Activated CD4-positive, alpha-beta T cell treated with anti-CD3 and anti-CD28 coated beads for 48 hours (primary cell): Measurements from ENCODE around the gene RAP1GAP2.
"Not testable (repeated sequence)": the region's sequence is repeated elsewhere in the genome, so short reads cannot be mapped to it uniquely, and the experiment has no call there.

Source experiments
- DNase-seq: peaks from one replicate; pipeline ENCODE4 v3.0.0-alpha.2; 2020

RAP1GAP2 gene

DNA sequence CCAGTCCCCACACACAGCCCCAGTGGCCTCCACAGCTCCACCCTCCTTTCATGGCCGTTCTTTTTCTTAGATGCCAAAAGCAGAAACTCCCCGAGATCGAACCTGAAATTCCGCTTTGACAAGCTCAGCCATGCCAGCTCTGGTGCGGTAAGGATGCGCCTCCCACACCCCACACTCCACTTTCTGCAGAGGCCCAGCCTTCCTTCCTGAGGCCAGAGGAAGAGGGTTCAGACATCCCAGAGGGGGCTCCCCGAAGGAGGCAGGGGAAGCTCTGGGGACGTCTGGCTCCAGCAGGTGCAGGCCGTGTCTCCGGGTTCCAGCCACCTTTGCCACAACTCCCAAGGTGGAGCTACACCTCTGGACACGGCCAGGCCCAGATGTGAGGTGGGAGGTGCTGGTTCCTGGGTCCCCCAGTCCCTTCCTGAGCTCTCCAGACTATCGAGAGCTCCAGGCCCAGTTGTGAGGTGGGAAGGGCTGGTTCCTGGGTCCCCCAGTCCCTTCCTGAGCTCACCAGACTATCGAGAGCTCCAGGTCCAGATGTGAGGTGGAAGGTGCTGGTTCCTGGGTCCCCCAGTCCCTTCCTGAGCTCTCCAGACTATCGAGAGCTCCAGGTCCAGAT lies 234.7 kb downstream of the RAP1GAP2 start:
- not testable (repeated sequence) for DNase-seq

DNA sequence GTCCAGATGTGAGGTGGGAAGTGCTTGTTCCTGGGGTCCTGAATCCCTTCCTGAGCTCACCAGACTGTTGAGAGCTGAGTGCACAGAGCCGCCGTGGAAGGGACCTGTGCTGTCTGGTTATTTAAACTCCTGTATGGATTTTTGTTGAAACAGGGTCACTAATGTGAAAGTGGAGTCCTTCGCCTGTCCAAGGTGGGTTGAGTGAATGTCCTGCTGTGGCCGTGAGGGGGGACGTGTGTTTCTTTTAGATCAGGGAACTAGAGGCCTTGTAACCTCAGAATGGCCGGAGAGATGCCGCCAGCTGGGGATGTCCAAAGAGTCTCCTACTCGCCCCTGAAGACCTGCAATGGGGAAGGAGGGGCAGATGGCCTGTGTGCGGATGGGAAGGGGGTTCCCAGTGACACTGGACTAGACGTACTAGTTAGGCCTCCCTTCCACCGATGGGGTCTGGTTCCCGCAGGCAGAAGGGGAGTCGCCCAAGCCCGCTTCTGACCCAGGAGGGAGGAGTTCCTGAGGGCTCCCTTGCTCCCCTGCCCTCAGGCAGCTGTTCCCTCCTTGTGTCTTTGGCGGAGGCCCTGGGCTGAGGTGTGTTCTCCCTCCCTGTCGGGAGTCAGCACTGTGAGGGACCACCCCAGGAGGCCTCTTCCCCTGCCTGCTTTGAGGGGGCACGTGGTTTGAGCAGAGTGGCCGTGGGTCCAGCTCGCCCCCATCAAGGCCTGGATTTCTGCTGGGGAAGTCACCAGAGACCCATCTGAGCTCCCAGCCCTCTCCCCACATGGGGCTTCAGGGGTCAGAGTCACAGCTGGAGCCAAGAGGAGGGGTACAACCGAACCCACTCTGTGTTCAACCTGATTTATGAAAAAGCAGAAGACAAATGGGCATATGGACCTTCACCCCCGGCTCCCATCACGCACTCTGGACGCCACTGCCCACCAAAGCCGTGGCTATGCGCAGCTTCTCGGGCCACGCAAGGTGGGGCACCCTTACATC lies 236.3 kb downstream of the RAP1GAP2 start:
- no peak for DNase-seq

DNA sequence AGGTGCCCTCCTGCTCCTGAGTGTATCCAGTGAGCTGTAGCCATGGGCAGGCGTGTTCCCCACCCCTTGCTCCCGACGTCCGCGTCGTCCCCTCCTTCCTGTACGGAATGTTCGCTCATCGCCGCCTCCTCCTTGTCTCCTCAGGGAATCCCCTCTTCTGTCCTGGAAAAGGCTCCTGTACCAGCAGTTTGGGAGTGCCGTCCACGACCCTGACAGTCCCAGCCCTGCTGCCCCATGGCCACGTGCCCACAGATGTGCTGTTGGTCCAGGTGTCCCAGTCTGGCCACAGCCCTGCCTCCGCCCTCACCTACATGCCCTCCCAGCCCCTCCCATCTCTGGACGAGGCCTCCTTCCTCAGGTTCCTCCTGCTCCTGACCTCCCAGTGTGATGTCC lies 237.0 kb downstream of the RAP1GAP2 start:
- DNase-seq: no peak

DNA sequence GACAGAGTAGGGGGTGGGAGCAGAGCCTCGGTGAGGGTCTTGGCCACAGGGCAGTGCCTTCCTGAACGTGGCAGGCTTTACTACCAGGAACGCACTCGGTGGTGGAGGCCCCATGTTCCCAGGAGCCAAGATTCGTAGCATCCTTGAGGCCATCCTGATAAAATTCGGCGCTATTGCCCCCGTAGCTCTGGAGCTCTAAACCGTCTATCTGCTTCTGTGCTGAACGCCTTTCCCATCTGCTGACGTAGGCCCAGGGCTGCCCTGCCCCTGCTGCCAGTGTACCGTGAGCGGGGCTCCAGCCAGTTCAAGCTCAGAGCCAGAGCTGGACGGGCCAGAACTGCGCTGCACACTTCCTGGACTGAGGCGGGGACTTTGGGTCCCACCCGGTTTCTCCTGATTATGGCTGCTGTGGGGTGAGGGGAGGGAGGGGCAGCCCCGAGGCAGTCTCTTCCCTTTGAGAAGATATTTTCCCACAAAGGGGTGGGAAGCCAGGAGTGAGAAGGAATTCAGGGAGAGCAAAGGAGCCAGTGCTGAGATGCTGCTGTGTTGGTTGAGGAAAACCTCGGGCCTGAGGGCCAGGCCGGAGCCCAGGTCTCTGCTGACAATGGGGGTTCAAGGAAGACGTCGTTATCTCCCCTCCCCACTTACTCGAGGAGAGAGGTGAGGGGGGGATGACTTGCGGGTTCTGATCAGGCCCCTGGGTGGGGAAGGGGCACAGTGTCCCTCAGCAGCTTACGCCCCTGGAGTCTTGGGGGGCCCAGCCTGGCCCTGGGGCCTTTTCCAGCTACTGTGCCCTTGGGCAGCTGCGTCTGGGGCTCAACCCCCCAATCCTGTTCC lies 237.7 kb downstream of the RAP1GAP2 start:
- no peak for DNase-seq

DNA sequence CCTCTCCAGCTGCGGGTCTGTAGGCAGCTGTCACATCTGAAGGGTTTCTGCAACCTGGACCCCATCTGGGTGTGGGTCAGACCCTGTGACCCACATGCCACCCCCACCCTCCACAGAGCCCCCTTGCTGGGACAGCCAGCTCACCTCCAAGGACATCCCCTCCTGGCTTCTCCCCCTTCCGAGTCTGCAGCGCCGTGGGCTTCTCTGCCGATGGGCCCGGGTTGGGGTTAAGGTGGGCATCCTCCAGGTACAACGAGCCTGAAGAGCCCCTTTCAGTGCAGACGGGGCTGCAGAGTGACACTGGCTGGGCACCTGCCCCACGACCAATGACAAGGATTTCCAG lies 238.3 kb downstream of the RAP1GAP2 start:
- no peak for DNase-seq

DNA sequence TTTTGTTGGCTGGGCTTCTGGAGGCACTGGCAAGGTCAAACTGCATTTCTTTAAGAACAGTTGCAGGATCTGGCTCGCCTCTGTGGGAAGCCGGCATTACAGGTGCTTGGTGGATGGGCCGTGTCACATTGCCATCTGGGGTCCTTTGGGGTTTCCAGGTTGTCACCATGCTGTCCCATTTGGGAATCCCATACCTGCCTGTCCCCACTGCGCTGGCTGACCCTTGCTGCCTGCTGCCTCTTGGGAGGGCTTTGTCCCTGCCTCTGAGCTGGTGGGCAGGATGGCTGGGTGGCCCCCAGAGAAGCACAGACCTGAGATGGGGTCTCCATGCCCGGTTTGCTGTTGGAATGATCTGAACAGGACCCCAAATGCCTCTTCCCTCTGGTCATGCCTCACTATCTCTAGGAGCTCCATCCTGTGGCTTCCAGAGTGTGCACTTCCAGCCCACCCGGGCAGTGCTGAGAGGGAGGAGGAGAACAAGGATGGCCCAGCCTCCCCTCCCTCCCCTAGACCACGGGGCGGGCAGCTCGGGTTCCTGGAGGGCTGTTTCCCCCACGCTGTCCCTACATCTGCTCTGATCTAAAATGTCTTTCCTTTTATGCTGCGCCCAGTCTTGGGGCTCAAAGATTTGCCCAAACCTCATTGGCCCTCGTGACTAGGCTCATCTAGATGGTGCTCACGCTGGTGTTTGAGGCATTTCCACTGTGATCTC lies 239.2 kb downstream of the RAP1GAP2 start:
- no peak for DNase-seq

DNA sequence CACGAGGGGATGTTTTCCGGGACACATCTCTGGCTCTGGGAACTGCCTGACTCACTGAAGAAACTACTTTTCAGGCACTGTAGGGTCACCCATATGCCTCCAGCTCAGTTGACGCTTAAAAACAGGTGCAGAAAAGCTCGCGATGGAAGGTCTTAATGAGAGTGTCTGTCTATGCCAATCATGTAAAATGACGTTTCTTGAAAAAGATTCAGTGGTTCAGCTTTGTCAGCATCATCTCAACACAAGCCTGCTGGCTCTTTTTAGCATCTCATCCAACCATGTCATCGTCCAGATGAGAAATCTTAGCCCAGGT lies 239.7 kb downstream of the RAP1GAP2 start:
- no peak for DNase-seq

DNA sequence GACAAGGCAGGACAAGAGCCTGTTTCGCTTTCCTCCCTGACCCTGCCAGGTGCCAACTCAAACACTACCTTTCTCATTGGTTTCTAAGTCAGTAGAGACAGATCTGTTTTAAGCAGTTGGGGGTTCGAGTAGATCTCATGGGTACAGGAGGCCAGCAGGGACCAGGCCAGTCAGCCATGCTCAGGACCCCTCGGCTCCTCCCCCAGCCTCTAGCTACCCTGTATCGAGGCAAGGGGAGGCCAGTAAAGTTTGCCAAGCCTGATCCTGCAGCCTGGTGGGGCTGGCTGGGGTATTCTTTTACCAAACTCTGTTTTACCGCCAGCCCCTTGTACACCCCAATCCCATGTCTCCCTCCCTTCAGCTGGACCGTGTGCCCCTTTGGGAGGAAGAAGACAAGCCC lies 240.6 kb downstream of the RAP1GAP2 start:
- no peak for DNase-seq

DNA sequence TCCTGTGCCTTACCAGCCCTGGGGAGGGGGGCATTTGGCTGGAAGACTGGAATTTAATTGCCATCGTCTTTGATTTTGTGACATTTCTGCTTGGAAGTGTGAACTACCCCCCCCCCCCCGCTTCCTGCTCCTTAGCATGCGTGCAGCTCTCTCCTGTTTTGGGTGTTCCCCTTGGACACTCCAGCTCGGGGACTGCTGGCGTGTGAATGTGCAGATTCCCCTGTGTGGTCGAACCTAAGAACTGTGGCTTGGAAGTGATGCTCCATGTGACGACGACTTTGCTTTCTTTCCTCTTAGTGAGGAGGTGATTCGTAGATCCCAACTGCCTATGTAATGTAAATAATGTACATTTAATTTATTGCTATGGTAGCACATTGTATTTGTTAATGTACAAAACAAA lies 241.0 kb downstream of the RAP1GAP2 start:
- no peak for DNase-seq

DNA sequence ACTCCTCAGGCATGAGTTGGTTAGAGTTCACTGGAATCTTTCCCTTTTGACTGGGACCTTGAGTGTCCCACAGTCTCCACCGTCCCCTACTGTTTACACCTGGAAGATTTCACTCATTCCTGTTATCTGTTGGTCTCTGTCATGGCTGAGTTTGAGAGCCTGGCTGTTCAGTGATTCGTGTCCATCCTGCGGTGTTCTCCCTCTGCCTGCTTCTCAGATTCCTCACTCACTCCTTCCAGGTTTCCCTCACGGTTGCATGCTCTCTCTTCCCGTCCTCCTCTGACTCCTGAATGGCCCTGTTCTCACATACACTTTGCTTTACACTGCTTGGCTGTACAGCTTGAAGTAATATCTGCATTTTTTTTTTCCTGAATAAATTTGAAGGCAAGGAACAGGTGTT lies 242.7 kb downstream of the RAP1GAP2 start:
- DNase-seq: no peak

DNA sequence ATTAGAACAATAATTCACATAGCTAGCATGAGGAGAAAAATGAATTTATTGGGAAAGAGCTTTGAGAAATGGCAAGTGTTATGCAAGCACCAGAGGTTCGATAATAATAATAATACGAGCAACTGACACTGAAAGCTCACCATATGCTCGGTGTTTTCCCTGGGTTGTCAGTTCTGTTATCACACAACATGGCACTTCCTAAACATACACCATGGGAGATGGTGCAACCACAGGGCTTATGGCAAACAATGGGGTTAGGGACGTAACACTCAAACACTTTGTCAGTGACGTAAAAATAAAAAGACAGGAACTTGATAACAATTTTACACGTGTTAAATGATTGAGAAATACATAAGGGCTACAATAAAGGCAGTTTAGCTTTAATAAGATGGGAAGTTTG lies 243.5 kb downstream of the RAP1GAP2 start:
- DNase-seq: no peak

DNA sequence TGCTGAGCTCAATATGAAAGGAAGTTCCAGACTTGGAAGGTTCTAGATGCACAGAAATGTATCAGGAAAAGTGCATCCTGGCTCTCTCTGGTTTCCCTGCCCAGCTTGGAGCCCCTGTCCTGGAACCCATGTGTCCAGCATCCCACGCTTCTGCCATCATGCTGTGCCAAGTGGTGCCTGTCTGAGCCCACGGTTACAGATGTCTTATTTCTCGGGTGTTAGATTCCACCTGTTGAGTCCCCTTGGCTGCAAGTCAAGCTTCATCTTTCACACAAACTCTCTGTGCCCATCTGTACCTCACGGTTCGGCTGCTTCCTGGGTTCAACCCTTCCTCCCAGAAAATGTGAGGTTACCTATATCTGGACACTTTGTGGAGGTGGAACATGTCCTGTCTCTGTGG lies 244.6 kb downstream of the RAP1GAP2 start:
- DNase-seq: no peak

DNA sequence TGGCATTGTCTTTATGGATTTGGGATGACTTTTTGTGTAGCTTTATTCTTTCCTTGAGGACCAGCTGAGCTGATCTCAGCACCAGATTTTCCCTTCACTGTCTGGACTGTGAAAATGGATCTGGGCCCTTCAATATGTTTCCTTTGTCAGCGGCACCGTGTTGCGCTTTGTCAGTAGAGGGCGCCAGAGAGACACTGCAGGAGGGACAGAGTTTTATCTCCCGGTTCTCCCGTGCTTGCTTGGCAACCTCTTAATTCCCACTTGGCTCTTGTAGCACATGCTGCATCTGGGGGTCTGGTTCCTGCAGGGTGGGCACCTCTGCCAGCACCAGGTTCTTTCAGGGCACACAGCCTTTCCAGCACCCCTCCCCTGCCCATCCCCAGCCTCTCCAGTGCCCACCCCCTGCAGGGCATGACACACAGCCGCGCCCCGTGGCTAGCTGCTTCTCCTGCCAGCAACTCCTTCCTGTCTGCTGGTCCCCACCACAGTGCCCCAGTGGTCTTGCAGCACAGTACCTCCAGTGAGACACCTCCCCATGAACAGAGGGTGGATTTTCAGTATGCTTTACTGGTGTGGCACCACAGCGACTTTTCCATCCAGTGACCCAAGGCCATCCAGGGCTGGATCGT lies 247.6 kb downstream of the RAP1GAP2 start:
- DNase-seq: peak; percentile 52

DNA sequence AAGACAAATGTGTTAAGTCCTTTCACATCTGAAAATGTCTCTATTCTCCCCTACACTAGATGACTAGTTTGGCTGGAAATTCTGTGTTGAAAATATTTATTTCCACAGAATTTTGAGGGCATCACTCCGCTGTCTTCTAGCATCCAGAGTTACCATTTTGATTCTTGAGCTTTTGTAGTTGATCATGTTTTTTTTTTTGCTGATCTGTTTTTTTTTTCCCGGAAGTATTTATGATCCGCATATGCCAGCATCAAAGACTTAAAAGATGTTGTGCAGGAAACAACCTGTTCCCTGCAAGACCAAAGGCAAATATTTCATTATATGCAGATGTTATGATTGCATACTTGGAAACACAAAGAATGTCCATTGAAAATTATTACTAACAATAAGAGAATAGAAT lies 250.5 kb downstream of the RAP1GAP2 start:
- no peak for DNase-seq

DNA sequence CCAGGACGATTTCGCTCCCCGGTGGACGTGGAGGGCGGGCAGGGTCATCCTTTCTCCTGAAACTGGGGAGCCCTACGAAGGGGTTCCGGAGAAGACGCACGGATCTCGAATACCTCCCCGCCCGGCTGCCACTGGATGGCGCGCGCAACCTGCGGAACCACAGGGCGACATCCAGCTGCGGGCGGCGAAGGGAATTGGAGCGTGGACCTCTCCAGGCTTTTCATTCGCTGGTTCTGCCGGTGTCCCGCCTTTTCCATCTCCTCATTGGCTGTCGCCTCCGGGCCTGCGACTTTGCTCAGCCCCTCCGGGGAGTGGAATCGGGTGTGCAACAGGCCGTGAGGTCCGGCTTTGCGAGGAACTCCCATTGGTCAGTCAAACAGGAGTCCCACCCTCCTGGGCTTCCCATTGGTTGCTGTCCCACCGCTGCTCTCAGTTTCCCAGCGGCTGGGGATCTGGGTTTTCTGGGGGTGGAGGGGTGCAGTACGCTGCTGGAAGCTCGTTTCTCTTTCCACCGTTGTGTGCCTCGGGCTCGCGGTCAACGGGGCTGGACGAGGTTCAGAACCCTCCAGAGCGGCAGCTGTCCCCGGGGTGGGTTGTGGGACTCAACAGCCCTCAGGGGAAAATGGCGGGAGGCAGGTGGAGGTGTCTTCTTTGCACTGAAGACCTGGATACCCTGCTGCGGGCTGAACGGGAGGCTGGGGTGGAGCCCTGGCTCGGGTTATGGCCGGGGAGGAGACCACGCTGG lies 252.7 kb downstream of the RAP1GAP2 start:
- DNase-seq: peak; percentile 96

DNA sequence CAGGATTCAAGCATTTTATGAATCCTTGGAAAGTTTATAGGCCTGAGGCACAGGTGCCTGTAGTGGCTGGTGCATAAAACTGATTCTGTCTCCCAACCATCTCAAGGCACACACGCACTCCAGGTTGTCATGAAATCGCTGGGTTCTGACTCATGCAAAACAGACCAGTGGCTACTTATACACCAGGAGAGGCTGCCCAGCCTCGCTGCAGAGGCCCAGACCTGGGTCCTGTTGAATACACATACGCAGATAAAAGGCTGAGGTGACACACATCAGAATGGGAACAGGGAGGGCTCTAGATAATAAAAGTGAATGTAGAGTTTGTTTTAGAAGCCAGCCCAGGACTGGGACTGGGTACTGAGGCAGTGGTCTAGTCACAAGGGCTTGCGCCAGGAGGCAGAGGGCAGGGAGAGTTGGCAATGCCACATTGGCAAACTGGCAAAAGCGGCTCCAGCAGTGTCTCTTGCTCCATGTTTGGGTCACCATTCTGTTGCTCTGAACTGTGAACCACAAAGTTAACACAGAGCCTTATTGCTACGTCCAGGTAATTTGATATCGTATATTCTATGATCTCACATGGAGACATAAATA lies 253.6 kb downstream of the RAP1GAP2 start:
- no peak for DNase-seq

DNA sequence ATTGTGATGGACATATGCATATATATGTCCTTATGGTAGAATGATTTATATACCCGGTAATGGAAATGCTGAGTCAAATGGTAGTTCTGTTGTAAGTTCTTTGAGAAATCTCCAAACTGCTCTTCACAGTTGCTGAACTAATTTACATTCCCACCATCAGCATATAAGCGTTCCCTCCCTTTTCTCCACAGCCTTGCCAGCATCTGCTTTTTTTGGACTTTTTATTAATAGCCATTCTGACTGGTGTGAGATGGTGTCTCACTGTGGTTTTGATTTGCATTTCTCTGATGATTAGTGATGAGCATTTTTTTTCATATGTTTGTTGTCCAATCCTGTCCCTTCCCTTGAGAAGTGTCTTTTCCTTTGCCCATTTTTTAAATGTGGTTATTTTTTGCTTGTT lies 258.6 kb downstream of the RAP1GAP2 start:
- not testable (repeated sequence) for DNase-seq

DNA sequence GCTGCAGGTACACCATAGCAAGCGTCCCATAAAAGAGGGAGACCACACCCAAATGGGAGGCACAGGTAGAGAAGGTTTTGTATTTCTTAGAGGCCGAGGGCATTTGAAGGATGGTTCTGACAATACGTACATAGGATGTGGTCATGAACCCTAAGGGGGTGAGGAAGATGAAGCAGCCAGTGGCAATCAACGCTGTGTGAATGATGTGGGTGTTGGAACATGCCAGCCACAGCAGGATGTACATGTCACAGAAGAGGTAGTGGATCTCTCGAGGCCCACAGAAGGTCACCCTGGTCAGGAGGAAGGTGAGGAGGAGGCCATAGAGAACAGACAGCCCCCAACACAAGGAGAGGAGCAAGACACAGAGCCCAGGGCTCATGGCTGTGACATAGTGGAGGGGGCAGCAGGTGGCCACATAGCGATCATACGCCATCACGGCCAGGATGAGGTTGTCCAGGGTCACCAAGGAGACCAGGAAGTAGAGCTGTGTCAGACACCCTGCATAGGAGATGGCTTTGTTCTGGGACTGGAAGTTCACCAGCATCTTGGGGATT lies 266.7 kb downstream of the RAP1GAP2 start:
- DNase-seq: not testable (repeated sequence)

DNA sequence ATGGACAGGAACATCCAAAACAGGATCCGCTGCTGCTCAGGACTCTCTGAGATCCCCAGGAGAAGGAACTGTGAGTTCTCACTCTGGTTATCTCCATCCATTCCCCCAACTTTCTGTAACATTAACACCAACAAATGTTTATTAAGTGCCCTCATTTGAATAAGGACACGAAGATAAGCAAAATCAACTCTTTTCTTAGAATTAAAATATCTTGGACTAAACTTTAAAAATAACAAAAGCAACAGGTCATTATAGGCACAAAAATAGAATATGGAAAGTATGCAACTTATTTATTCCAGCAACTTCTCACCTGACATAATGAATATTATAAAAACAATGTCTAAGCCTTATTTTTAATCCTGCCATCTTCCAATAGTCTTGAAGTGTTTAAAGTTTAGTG lies 267.3 kb downstream of the RAP1GAP2 start, which contains the start of gene OR1D5:
TSS of gene OR1D5 (minus strand) at position 101 of the 400 bp plus-strand sequence. CDS start at position 101, 0 bp downstream.
- not testable (repeated sequence) for DNase-seq

DNA sequence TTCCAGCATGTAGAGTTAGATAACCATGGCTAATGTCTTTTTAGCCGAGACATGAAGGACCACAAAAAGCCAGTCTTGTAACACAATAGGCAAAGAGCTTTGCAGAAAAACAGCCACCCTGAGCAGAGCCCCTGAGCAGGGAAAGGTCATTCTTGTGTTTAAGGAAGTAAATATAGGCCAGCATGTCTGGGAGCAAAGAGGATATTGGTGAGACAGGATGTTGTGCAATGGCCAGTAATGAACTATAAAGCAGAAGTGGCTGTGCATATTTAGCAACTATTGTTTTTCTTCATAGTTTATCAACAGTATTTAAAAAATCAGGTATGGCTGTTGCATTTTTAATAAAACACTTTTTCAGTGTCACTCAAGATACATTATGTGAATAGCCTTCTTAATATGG lies 269.0 kb downstream of the RAP1GAP2 start:
- DNase-seq: not testable (repeated sequence)

DNA sequence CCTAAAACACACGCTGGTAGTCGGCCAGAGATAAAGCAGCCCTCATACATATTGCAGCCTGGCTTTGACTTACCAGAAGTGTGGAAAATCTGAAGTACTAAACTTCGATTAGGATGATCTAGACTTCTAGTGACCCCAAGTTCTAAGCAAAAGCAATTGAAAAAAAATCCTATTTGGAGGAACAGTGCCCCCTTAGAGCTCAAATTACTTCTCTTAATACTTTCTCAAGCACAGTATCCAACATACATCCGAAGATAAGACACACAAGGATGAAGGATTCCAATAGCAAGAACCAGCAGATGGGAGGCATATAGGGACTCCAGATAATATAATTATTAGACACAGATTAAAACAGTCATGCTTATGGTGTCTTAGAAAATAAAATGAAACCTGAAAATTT lies 277.6 kb downstream of the RAP1GAP2 start:
- not testable (repeated sequence) for DNase-seq
